HepG2 (cell line): ENCODE data around the gene CNTFR.

Experiments used
- CAMTA2 ChIP-seq: sonication (generic); formaldehyde crosslinking; IDR thresholded peaks from 2 replicates; pipeline ENCODE4 v1.4.0; 2020; ENCODE audit warnings: mild to moderate bottlenecking, missing genetic modification reagents, borderline replicate concordance
- POLR2AphosphoS5 ChIP-seq: IDR thresholded peaks from 2 replicates; pipeline ENCODE4 v1.6.1; 2012; ENCODE audit warnings: low read depth, low read length
- ZEB1 ChIP-seq: IDR thresholded peaks from 2 replicates; pipeline ENCODE4 v1.6.1; 2012; ENCODE audit warnings: mild to moderate bottlenecking, low read depth, inconsistent platforms; ENCODE audit not compliant: insufficient replicate concordance
- TF ChIP-seq, protein P1 (sequence below): sonication (generic); formaldehyde crosslinking; IDR thresholded peaks from 2 replicates; pipeline ENCODE4 v1.5.0; 2020; ENCODE audit warnings: mild to moderate bottlenecking, missing genetic modification reagents, moderate library complexity

DNA sequence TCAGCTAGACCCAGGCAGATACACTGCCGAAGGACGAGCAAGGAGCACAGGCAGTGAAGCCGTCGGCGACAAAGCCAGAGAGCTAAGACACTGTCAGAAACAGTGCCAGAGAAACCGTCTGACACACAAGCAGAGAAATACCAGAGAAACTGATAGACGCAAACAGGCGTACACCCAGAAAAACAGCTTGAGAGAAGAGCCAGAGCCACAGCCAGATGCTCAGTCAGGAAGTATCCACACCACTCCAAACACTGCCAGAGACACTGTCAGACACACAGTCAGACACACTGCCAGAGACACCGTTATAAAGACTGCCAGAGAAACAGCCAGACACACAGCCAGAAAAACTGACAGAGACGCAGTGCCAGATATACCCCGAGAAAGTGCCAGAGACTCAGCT lies 19.1 kb downstream of the CNTFR start:
- TF ChIP-seq ZEB1 (no peak), POLR2AphosphoS5 (no peak), CAMTA2 (no peak)
- TF ChIP-seq, protein P1, sequence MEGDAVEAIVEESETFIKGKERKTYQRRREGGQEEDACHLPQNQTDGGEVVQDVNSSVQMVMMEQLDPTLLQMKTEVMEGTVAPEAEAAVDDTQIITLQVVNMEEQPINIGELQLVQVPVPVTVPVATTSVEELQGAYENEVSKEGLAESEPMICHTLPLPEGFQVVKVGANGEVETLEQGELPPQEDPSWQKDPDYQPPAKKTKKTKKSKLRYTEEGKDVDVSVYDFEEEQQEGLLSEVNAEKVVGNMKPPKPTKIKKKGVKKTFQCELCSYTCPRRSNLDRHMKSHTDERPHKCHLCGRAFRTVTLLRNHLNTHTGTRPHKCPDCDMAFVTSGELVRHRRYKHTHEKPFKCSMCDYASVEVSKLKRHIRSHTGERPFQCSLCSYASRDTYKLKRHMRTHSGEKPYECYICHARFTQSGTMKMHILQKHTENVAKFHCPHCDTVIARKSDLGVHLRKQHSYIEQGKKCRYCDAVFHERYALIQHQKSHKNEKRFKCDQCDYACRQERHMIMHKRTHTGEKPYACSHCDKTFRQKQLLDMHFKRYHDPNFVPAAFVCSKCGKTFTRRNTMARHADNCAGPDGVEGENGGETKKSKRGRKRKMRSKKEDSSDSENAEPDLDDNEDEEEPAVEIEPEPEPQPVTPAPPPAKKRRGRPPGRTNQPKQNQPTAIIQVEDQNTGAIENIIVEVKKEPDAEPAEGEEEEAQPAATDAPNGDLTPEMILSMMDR (CRISPR knock-in tag), result no peak
